C4-2B (cell line): Measurements from ENCODE around the gene EFCAB10.

Experiments
- CTCF ChIP-seq: fragments of 450-650 bp; conservative IDR thresholded peaks from 2 replicates; pipeline ENCODE4 v1.5.1; 2017; ENCODE audit warnings: mild to moderate bottlenecking
- ZFX ChIP-seq: fragments of 450-650 bp; IDR thresholded peaks from 2 replicates; pipeline ENCODE4 v1.6.1; 2017

DNA sequence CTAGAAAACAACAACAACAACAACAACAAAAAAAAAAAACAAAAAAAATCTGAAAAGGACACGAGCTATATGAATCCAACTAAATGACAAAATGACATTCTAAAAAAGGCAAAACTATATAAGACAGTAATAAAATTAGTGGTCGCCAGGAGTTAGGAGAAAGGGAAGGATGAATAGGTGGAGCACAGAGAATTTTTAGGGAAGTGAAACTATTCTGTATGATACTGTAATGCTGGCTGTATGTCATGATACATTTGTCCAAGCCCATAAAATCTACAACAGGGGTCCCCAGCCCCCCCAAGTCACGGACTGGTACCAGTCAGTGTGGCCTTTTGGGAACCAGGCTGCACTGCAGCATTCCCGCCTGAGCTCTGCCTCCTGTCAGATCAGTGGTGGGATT is 56.5 kb downstream of the EFCAB10 start:
- TF ChIP-seq CTCF: no peak
- no peak for TF ChIP-seq ZFX
